ENCODE measurements around the gene NAGPA.

DNA sequence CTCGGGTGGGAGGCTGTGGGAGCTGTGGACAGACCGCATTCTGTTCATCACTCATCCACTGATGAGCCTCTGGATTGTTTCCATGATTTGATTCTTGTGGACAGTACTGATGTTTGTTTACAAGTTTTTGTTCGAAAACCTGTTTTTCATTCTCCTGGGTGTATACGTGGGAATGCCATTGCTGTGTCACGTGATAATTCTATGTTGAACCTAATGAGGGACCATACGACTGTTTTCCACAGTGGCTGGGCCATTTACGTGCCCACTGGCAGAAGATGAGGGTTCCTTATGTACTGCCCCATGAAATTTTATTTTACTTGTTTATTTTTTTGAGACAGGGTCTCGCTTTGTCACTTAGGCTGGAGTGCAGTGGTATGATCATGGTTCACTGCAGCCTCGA, 35.3 kb upstream of the NAGPA start:
- TF ChIP-seq, protein P1, sequence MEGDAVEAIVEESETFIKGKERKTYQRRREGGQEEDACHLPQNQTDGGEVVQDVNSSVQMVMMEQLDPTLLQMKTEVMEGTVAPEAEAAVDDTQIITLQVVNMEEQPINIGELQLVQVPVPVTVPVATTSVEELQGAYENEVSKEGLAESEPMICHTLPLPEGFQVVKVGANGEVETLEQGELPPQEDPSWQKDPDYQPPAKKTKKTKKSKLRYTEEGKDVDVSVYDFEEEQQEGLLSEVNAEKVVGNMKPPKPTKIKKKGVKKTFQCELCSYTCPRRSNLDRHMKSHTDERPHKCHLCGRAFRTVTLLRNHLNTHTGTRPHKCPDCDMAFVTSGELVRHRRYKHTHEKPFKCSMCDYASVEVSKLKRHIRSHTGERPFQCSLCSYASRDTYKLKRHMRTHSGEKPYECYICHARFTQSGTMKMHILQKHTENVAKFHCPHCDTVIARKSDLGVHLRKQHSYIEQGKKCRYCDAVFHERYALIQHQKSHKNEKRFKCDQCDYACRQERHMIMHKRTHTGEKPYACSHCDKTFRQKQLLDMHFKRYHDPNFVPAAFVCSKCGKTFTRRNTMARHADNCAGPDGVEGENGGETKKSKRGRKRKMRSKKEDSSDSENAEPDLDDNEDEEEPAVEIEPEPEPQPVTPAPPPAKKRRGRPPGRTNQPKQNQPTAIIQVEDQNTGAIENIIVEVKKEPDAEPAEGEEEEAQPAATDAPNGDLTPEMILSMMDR (IDR thresholded peaks at IDR 0.05) = no peak
- TF ChIP-seq POLR2A (IDR thresholded peaks at IDR 0.05) = no peak

Measured in esophagus squamous epithelium (tissue), 4 donors.